Measurements from ENCODE around the gene OGFOD3. TPM values are rescaled to one million over a fixed set of nuclear protein-coding genes. Genes with fewer than 3 reads are reported as not detected.

Gene OGFOD3
- total and polyA plus RNA-seq, 9 of the 15 experiments (the other 6 are each of a cell fraction or from before 2014, with no cell fraction given): 0.69 to 44.7 (median 18.9) TPM

DNA sequence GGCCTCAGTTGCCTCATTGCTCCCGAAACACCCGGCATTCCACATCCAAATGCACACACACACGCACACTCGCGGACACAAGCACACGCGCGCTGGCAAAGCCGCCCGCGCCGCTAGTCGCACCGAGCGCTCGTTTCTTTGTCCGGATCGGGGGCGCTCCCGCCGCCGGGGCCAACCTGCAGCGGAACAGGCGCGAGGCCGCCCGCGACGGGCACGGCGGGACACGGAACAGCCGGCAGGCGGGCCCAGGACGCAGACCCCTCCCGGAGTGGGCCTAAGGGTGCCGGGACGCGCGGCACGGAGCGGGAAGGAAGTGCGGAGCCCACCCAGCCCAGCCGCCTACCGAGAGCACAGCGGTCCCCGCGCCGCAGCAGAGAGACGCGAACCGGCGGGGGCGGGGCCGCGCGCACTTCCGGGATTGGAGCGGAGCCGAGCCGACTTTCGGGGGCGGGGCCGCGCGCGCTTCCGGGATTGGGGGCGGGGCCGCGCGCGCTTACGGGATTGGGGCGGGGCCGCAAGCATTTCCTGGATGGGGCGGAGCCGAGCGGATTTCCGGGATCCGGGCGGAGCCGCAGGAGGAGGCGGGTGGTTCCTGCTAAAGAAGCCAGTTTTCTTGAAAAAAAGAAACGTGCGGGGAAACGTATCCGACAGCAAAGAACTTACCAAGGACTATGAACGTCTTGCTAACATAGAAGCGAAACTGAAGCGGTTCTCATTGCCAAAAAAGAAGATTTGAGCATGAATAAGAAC lies 32.1 kb upstream of the OGFOD3 start, which contains the start of gene CYBC1 (continued):
- TF ChIP-seq, protein P1, sequence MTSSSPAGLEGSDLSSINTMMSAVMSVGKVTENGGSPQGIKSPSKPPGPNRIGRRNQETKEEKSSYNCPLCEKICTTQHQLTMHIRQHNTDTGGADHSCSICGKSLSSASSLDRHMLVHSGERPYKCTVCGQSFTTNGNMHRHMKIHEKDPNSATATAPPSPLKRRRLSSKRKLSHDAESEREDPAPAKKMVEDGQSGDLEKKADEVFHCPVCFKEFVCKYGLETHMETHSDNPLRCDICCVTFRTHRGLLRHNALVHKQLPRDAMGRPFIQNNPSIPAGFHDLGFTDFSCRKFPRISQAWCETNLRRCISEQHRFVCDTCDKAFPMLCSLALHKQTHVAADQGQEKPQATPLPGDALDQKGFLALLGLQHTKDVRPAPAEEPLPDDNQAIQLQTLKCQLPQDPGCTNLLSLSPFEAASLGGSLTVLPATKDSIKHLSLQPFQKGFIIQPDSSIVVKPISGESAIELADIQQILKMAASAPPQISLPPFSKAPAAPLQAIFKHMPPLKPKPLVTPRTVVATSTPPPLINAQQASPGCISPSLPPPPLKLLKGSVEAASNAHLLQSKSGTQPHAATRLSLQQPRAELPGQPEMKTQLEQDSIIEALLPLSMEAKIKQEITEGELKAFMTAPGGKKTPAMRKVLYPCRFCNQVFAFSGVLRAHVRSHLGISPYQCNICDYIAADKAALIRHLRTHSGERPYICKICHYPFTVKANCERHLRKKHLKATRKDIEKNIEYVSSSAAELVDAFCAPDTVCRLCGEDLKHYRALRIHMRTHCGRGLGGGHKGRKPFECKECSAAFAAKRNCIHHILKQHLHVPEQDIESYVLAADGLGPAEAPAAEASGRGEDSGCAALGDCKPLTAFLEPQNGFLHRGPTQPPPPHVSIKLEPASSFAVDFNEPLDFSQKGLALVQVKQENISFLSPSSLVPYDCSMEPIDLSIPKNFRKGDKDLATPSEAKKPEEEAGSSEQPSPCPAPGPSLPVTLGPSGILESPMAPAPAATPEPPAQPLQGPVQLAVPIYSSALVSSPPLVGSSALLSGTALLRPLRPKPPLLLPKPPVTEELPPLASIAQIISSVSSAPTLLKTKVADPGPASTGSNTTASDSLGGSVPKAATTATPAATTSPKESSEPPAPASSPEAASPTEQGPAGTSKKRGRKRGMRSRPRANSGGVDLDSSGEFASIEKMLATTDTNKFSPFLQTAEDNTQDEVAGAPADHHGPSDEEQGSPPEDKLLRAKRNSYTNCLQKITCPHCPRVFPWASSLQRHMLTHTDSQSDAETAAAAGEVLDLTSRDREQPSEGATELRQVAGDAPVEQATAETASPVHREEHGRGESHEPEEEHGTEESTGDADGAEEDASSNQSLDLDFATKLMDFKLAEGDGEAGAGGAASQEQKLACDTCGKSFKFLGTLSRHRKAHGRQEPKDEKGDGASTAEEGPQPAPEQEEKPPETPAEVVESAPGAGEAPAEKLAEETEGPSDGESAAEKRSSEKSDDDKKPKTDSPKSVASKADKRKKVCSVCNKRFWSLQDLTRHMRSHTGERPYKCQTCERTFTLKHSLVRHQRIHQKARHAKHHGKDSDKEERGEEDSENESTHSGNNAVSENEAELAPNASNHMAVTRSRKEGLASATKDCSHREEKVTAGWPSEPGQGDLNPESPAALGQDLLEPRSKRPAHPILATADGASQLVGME (CRISPR knock-in tag; IDR thresholded peaks at IDR 0.05): no peak
- TF ChIP-seq, protein P2, sequence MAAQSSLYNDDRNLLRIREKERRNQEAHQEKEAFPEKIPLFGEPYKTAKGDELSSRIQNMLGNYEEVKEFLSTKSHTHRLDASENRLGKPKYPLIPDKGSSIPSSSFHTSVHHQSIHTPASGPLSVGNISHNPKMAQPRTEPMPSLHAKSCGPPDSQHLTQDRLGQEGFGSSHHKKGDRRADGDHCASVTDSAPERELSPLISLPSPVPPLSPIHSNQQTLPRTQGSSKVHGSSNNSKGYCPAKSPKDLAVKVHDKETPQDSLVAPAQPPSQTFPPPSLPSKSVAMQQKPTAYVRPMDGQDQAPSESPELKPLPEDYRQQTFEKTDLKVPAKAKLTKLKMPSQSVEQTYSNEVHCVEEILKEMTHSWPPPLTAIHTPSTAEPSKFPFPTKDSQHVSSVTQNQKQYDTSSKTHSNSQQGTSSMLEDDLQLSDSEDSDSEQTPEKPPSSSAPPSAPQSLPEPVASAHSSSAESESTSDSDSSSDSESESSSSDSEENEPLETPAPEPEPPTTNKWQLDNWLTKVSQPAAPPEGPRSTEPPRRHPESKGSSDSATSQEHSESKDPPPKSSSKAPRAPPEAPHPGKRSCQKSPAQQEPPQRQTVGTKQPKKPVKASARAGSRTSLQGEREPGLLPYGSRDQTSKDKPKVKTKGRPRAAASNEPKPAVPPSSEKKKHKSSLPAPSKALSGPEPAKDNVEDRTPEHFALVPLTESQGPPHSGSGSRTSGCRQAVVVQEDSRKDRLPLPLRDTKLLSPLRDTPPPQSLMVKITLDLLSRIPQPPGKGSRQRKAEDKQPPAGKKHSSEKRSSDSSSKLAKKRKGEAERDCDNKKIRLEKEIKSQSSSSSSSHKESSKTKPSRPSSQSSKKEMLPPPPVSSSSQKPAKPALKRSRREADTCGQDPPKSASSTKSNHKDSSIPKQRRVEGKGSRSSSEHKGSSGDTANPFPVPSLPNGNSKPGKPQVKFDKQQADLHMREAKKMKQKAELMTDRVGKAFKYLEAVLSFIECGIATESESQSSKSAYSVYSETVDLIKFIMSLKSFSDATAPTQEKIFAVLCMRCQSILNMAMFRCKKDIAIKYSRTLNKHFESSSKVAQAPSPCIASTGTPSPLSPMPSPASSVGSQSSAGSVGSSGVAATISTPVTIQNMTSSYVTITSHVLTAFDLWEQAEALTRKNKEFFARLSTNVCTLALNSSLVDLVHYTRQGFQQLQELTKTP (IDR thresholded peaks at IDR 0.05; ENCODE audit: low read depth in 1 of 2, partially characterized antibody in 2 of 2): no peak
- TF ChIP-seq EP400 (IDR thresholded peaks at IDR 0.05) (peak; percentile 37; the same call in 1 of the 2 replicates), ZNF133 (CRISPR knock-in tag; IDR thresholded peaks at IDR 0.05) (no peak), ZEB2 (IDR thresholded peaks at IDR 0.05) (no peak), PCBP1 (IDR thresholded peaks at IDR 0.05; ENCODE audit: low read depth, low read length, poor library complexity, severe bottlenecking) (peak; percentile 92), BRF1 (IDR thresholded peaks at IDR 0.05; ENCODE audit: borderline replicate concordance, extremely low read depth, insufficient read length) (no peak), LEF1 (IDR thresholded peaks at IDR 0.05) (no peak), FOS (IDR thresholded peaks at IDR 0.05; ENCODE audit: extremely low read depth, insufficient read length) (no peak), HMGN3 (IDR thresholded peaks at IDR 0.05; ENCODE audit: borderline replicate concordance, extremely low read depth, insufficient read length, low read depth, low read length) (no peak), DNMT1 (IDR thresholded peaks at IDR 0.05) (no peak), SUPT5H (IDR thresholded peaks at IDR 0.05) (peak; percentile 74)
- TF ChIP-seq, protein P3, sequence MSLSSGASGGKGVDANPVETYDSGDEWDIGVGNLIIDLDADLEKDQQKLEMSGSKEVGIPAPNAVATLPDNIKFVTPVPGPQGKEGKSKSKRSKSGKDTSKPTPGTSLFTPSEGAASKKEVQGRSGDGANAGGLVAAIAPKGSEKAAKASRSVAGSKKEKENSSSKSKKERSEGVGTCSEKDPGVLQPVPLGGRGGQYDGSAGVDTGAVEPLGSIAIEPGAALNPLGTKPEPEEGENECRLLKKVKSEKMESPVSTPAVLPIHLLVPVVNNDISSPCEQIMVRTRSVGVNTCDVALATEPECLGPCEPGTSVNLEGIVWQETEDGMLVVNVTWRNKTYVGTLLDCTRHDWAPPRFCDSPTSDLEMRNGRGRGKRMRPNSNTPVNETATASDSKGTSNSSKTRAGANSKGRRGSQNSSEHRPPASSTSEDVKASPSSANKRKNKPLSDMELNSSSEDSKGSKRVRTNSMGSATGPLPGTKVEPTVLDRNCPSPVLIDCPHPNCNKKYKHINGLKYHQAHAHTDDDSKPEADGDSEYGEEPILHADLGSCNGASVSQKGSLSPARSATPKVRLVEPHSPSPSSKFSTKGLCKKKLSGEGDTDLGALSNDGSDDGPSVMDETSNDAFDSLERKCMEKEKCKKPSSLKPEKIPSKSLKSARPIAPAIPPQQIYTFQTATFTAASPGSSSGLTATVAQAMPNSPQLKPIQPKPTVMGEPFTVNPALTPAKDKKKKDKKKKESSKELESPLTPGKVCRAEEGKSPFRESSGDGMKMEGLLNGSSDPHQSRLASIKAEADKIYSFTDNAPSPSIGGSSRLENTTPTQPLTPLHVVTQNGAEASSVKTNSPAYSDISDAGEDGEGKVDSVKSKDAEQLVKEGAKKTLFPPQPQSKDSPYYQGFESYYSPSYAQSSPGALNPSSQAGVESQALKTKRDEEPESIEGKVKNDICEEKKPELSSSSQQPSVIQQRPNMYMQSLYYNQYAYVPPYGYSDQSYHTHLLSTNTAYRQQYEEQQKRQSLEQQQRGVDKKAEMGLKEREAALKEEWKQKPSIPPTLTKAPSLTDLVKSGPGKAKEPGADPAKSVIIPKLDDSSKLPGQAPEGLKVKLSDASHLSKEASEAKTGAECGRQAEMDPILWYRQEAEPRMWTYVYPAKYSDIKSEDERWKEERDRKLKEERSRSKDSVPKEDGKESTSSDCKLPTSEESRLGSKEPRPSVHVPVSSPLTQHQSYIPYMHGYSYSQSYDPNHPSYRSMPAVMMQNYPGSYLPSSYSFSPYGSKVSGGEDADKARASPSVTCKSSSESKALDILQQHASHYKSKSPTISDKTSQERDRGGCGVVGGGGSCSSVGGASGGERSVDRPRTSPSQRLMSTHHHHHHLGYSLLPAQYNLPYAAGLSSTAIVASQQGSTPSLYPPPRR (CRISPR knock-in tag; IDR thresholded peaks at IDR 0.05; ENCODE audit: borderline replicate concordance): no peak
